Measurements from ENCODE around the gene BATF.

Gene BATF

DNA sequence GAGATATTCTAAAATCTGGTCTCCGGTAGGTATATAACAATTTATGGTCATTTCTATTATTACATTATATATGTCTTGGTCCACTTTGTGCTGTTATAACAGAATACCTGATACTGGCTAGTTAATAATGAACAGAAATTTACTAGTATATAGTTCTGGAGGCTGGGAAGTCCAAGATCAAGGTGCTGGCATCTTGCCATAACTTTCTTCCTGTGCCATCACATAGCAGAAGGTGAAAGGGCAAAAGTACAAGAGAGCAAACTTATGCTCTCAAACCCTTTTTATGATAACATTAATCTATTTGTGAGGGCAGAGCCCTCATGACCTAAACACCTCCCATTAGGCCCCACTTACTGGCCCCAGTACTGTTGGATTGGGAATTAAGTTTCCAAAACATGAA lies 17.9 kb upstream of the BATF start:
- no peak for TF ChIP-seq POLR2AphosphoS5 (IDR thresholded peaks at IDR 0.05; ENCODE audit: low read depth, low read length)
- TF ChIP-seq TAF1 (IDR thresholded peaks at IDR 0.05; ENCODE audit: borderline replicate concordance, low read depth, low read length), result no peak
- no peak for TF ChIP-seq POLR2A (IDR thresholded peaks at IDR 0.05; ENCODE audit: low read depth, low read length)
- FAIRE-seq (no peak), DNase-seq (ENCODE audit: insufficient read length) (no peak)

DNA sequence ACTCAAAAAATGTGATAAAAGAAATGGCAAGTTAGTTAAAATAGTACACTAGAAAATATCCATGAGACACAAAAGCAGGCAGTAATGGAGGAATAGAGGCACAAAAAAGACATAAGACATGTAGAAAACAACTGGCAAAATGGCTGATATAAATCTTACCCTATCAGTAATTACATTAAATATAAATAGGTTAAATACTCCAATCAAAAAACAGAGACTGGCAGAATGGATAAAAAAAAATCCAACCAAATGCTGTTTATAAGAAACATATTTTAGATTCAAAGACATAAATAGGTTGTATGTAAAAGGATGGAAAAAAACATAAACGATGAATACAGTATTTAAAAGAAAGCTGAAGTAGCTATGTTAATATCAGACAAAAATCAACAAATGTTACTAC lies 15.3 kb upstream of the BATF start:
- FAIRE-seq, result no peak
- TF ChIP-seq TAF1 (IDR thresholded peaks at IDR 0.05; ENCODE audit: borderline replicate concordance, low read depth, low read length), result no peak
- TF ChIP-seq POLR2AphosphoS5 (IDR thresholded peaks at IDR 0.05; ENCODE audit: low read depth, low read length), result no peak
- no peak for TF ChIP-seq POLR2A (IDR thresholded peaks at IDR 0.05; ENCODE audit: low read depth, low read length)

DNA sequence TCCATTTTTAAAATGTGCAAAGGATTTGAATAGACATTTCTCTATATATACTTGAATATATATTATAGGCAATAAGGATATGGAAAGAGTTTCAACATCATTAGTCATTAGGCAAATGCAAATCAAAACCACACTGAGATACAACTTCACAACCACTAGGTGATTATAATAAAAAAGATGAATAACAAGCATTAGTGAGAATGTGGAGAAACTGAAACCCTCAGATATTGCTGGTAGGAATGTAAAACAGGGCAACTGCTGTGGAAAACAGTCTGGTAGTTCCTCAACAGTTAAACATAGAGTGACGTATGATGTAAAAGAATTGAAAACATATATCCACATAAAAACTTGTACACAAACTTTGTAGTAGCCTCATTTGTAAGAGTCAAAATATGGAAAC lies 11.7 kb upstream of the BATF start:
- no peak for FAIRE-seq
- TF ChIP-seq POLR2A (IDR thresholded peaks at IDR 0.05; ENCODE audit: low read depth, low read length), result no peak
- no peak for TF ChIP-seq POLR2AphosphoS5 (IDR thresholded peaks at IDR 0.05; ENCODE audit: low read depth, low read length)
- TF ChIP-seq TAF1 (IDR thresholded peaks at IDR 0.05; ENCODE audit: borderline replicate concordance, low read depth, low read length), result no peak
- no peak for DNase-seq (ENCODE audit: insufficient read length)

More for the DNA sequence above, 15.3 kb upstream of the BATF start:
- DNase-seq (ENCODE audit: insufficient read length), result no peak

DNA sequence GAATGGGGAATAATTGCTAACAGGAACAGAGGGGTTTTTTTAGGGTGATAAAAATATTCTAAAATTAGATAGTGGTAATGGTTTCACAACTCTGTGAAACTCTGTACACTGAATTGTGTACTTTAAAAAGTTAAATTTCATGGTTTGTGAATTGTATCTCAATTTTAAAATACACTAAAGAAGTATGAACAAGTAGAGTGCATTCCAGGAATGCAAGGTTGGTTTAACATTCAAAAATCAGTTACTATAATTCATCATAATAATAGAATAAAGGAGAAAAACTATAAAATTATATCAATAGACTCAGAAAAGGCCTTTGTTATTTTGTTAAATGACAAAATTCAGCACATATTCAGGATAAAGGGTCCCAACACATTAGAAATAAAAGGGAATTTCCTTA lies 11.1 kb upstream of the BATF start:
- FAIRE-seq (no peak), DNase-seq (ENCODE audit: insufficient read length) (no peak)
- TF ChIP-seq POLR2A (IDR thresholded peaks at IDR 0.05; ENCODE audit: low read depth, low read length), result no peak
- TF ChIP-seq TAF1 (IDR thresholded peaks at IDR 0.05; ENCODE audit: borderline replicate concordance, low read depth, low read length), result no peak
- no peak for TF ChIP-seq POLR2AphosphoS5 (IDR thresholded peaks at IDR 0.05; ENCODE audit: low read depth, low read length)

DNA sequence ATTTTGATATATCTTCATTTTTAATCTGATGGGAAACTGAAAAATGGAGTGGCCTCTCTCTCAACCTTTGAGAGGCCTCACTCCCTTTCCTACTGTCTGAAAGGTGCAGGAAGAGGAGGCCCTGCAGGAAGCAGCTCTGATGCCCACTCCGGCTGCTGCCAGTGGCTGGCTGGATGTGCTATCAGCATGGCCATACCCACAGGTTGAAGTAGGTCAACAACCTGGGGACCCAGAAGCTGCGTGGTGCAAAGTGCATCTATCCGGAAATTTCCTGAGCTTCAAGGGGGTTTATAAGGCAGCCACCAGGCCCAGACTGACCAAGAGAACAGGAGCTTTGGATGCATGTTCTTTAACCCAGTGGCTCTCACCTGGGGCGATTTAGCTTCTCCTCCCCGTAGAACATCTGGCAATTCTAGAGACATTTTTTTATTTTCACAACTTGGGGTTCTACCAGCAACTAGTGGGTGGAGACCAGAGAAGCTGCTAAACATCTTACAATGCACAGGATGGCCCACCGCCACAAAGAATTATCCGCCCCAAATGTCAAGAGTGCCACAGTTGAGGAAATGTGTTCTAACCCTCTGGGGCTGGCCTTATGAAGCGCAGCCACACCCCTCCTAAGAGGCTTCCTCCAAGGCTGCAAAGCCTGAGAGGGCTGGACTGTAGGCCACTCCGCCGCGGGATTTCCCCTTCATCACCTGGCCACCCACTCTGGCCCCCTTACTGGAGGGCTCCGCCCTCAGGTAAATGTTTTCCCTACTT lies 8.2 kb upstream of the BATF start:
- TF ChIP-seq TAF1 (IDR thresholded peaks at IDR 0.05; ENCODE audit: borderline replicate concordance, low read depth, low read length) (no peak), POLR2A (IDR thresholded peaks at IDR 0.05; ENCODE audit: low read depth, low read length) (no peak), POLR2AphosphoS5 (IDR thresholded peaks at IDR 0.05; ENCODE audit: low read depth, low read length) (no peak)
- no peak for FAIRE-seq
- no peak for DNase-seq (ENCODE audit: insufficient read length)

DNA sequence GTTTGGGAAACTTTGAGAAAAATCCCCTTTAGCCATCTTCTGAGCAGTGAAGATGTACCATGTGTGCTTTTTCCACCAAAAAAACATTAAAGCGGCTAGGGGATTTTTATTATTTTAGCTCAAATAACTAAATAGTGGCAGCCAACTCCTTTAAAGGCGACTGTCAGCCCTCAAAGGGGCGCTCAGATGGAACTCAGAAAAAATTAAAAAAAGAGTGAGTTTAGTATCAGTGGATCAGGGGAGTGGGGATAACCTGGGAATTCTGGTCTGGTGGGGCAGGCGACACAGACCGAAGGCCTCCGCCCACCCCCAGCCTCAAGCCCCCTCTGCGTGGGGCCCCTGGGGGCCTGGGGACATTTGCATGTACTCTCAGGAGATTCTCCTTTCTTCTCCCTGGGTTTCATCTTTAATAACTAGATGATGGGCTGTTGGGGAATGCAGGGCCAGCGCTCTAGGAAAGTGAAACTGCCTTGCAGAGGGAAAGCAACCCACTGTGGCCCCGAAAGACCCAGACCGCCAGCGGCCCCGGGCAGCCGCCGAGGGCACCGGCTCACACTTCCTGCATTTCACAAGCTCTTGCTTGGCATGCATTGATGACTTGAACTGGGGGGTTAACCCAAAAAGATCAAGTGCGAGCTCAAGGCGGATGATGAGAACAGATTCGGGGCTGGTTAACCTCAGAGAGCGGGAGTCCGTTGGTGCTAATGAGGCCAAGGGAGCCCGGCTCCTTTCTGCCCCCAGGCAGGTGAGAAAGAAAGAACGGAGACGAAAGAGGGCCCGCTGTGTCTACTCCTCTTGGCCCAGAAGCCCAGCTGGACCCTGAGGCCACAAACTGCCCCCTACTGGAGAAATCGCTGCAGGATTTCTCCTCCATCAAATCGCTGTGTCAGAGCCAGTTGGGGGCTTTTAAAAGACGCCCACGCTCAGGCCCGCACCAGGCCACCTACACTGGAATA lies 7.3 kb upstream of the BATF start:
- no peak; the same call in 1 of the 2 replicates for TF ChIP-seq POLR2A (IDR thresholded peaks at IDR 0.05; ENCODE audit: low read depth, low read length)
- no peak; the same call in 1 of the 2 replicates for TF ChIP-seq TAF1 (IDR thresholded peaks at IDR 0.05; ENCODE audit: borderline replicate concordance, low read depth, low read length)
- TF ChIP-seq POLR2AphosphoS5 (IDR thresholded peaks at IDR 0.05; ENCODE audit: low read depth, low read length), result no peak
- no peak for DNase-seq (ENCODE audit: insufficient read length)
- FAIRE-seq, result peak; percentile 92

DNA sequence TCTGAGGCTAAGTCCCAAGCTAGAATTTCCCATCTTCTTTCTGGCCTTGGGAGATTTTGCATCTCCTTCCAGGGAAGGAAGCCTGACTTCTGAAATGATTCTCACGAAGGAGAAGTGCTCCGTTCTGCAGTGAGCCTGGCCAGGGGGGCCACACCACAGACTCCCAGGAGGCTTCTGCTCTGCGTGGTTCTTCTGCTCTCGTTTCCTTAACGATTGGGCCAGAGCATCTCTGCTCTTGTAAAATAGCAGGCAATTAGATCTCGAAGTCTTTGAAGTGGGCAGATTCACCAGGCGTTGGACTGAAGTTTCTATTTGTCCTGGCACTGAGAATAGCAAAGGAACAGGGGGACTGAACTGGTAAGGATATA lies 6.7 kb upstream of the BATF start:
- DNase-seq (ENCODE audit: insufficient read length) (no peak), FAIRE-seq (no peak)
- TF ChIP-seq POLR2A (IDR thresholded peaks at IDR 0.05; ENCODE audit: low read depth, low read length) (no peak), POLR2AphosphoS5 (IDR thresholded peaks at IDR 0.05; ENCODE audit: low read depth, low read length) (no peak), TAF1 (IDR thresholded peaks at IDR 0.05; ENCODE audit: borderline replicate concordance, low read depth, low read length) (peak; percentile 35; the same call in 1 of the 2 replicates)

DNA sequence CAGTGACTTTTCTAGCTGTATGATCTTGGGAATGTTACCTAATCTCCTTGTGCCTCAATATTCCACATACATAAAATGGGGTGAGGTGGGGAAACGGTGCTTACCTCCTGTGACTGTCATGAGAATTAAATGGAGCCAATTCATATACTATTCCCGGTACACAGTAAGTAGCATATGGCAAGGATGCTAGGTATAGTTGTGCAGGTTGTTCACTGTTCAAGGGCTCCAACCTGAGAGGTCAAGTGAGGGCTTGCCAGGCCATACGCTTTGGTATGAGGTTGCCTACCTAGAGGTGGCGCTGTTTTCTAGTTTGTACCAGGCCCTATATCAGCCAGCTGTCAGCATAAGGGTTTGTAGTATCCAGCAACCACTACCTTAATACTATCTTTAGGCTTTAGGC lies 3.6 kb upstream of the BATF start:
- FAIRE-seq (peak; percentile 93), DNase-seq (ENCODE audit: insufficient read length) (no peak)
- TF ChIP-seq TAF1 (IDR thresholded peaks at IDR 0.05; ENCODE audit: borderline replicate concordance, low read depth, low read length), result no peak
- TF ChIP-seq POLR2AphosphoS5 (IDR thresholded peaks at IDR 0.05; ENCODE audit: low read depth, low read length), result no peak
- TF ChIP-seq POLR2A (IDR thresholded peaks at IDR 0.05; ENCODE audit: low read depth, low read length), result no peak

DNA sequence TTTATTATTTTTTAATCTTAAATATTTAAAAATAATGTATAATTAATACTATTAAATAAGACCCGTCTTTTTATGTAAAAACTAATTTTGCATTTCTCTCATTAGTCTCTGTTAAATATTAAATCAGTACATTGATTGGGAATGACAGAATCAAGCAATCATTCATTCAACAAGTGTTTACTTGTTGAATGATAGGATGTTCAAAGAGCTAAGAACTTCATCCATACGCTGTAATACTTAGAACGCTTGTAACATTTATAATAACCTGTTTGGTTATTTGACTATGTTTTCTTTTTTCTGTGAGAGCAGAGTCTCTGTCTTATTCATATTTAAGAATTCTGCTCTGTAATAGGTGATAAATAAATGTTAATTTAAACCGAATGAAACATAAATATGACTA lies 2.9 kb upstream of the BATF start:
- TF ChIP-seq TAF1 (IDR thresholded peaks at IDR 0.05; ENCODE audit: borderline replicate concordance, low read depth, low read length) (no peak), POLR2A (IDR thresholded peaks at IDR 0.05; ENCODE audit: low read depth, low read length) (no peak), POLR2AphosphoS5 (IDR thresholded peaks at IDR 0.05; ENCODE audit: low read depth, low read length) (no peak)
- DNase-seq (ENCODE audit: insufficient read length) (no peak), FAIRE-seq (no peak)

DNA sequence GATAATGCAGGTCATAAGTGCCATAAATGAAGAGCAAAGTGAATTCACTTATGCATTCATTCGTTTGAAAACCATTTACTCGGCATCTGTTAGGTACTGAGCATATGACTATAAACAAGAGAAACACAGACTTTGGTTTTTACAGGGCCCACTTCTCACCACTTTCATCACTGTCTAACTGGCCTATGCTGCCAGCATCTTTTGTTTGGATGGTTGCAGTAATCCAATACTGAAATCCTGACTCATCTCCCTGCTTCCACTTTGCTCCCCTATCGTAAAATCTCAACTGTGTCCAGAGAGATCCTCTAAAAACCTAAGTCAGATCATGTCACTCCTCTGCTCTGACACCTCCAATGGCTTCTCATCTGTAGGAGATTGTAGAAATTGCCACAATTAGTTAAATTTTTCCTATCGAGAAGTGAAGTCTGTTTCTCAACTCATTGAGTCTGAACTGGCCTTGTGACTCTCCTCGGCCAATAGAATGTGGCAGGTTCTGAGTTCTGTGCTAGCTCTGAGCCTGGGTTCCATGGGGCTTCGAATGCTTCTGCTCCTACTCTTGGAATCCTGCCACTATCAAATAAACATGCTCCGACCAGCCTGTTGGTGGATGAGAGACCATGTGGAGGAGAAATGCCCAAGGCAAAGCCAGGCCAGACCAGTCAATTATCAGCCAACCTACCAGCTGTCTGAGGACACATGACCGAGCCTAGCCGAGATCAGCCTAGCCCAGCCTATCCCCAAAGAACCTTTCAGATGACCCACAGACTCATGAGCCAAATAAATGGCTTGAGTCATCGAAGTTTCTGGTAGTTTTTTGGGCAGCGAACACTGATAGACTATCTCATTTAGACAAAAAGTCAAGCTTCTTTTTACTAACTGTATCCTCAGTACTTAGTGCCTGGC lies 2.2 kb upstream of the BATF start:
- FAIRE-seq (peak; percentile 78), DNase-seq (ENCODE audit: insufficient read length) (no peak)
- TF ChIP-seq TAF1 (IDR thresholded peaks at IDR 0.05; ENCODE audit: borderline replicate concordance, low read depth, low read length), result no peak
- no peak for TF ChIP-seq POLR2AphosphoS5 (IDR thresholded peaks at IDR 0.05; ENCODE audit: low read depth, low read length)
- no peak for TF ChIP-seq POLR2A (IDR thresholded peaks at IDR 0.05; ENCODE audit: low read depth, low read length)

DNA sequence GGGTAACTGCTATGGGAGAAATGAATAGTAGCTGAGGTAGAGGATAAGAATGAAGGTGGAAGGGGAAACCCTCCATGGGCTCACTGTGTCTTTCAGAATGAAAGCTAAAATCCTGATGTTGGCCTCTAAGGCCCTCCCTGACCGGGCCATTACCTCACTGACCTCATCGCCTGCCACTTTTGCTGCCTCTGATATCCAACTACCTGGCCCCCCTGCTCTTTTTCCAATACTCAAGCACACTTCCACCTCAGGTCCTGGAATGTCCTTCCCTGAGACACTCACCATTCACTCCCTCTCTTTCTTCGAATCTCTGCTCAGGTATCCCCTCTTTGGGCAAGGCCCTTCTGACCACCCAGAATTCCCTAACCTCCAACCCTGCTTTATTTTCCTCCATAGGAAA lies 1.4 kb upstream of the BATF start:
- no peak for TF ChIP-seq TAF1 (IDR thresholded peaks at IDR 0.05; ENCODE audit: borderline replicate concordance, low read depth, low read length)
- no peak for TF ChIP-seq POLR2A (IDR thresholded peaks at IDR 0.05; ENCODE audit: low read depth, low read length)
- TF ChIP-seq POLR2AphosphoS5 (IDR thresholded peaks at IDR 0.05; ENCODE audit: low read depth, low read length), result no peak
- FAIRE-seq (no peak), DNase-seq (ENCODE audit: insufficient read length) (no peak)
